Keratinocyte (primary cell): ENCODE measurements around the gene TOM1L2. TPM values are rescaled to one million over a fixed set of nuclear protein-coding genes. Genes with fewer than 3 reads are reported as not detected.

Experiments used
- DNase-seq: peaks from one replicate; pipeline ENCODE4 v3.0.0-alpha.2; 2011; ENCODE audit warnings: low read depth, missing footprints, low spot score
- FAIRE-seq: peaks from 2 replicates; lab custom pipeline; 2011; peaks lifted over from hg19 to GRCh38; lab: Jason Lieb, UNC
- H2AFZ ChIP-seq: 2 replicates; pipeline ENCODE4 v1.6.0; 2012; ENCODE audit warnings: low read length, control low read depth, inconsistent platforms; ENCODE audit not compliant: control insufficient read depth
- H3K27ac ChIP-seq: 2 replicates; pipeline ENCODE4 v1.5.1; 2011; ENCODE audit warnings: low read length; ENCODE audit not compliant: control insufficient read depth, insufficient read depth
- H3K27me3 ChIP-seq: 3 replicates; pipeline ENCODE4 v1.6.0; 2011; ENCODE audit warnings: low read length; ENCODE audit not compliant: control insufficient read depth, insufficient read depth; ENCODE audit errors: extremely low read depth
- H3K36me3 ChIP-seq, 2 experiments: 2 replicates in 1 of 2; 3 replicates in 1 of 2; pipeline ENCODE4 v1.5.1; 2011; ENCODE audit warnings: low read length in 2 of 2, mild to moderate bottlenecking in 1 of 2; ENCODE audit not compliant: control insufficient read depth in 2 of 2, insufficient read depth in 2 of 2; ENCODE audit errors: extremely low read depth in 1 of 2
- H3K4me1 ChIP-seq: 3 replicates; pipeline ENCODE4 v1.5.1; 2011; ENCODE audit warnings: low read length; ENCODE audit not compliant: control insufficient read depth, insufficient read depth; ENCODE audit errors: extremely low read depth
- H3K4me2 ChIP-seq: 3 replicates; pipeline ENCODE4 v1.6.0; 2011; ENCODE audit warnings: low read depth, low read length; ENCODE audit not compliant: control insufficient read depth, insufficient read depth; ENCODE audit errors: extremely low read depth
- H3K4me3 ChIP-seq, 3 experiments: fragments of 200-600 bp in 1 of 3; sonication (generic) in 1 of 3; 2 replicates in 2 of 3; 3 replicates in 1 of 3; pipeline ENCODE4 v1.5.1; 2011 to 2016; ENCODE audit warnings: low read length in 3 of 3, mild to moderate bottlenecking in 3 of 3, control low read depth in 2 of 3, inconsistent platforms in 1 of 3, low read depth in 1 of 3, mixed read lengths in 1 of 3, mixed run types in 1 of 3, moderate library complexity in 1 of 3; ENCODE audit not compliant: control insufficient read depth in 2 of 3, insufficient read depth in 2 of 3; ENCODE audit errors: extremely low read depth in 1 of 3
- H3K79me2 ChIP-seq: 2 replicates; pipeline ENCODE4 v1.6.0; 2012; ENCODE audit warnings: low read length; ENCODE audit not compliant: control insufficient read depth, insufficient read depth
- H3K9ac ChIP-seq: 3 replicates; pipeline ENCODE4 v1.6.0; 2011; ENCODE audit warnings: low read length; ENCODE audit not compliant: control insufficient read depth, insufficient read depth; ENCODE audit errors: extremely low read depth
- H3K9me1 ChIP-seq: 3 replicates; pipeline ENCODE4 v1.6.0; 2011; ENCODE audit warnings: low read length; ENCODE audit not compliant: control insufficient read depth, insufficient read depth; ENCODE audit errors: extremely low read depth
- H3K9me3 ChIP-seq: 2 replicates; pipeline ENCODE4 v1.5.1; 2012; ENCODE audit warnings: low read depth, low read length; ENCODE audit not compliant: control insufficient read depth
- H4K20me1 ChIP-seq: 3 replicates; pipeline ENCODE4 v1.6.0; 2011; ENCODE audit warnings: low read length; ENCODE audit not compliant: control insufficient read depth, insufficient read depth; ENCODE audit errors: extremely low read depth
- CTCF ChIP-seq, 3 experiments: IDR thresholded peaks in 1 of 3; conservative IDR thresholded peaks in 1 of 3; optimal IDR thresholded peaks in 1 of 3; 2 replicates in 2 of 3; 3 replicates in 1 of 3; pipeline versions ENCODE3 to v1.5.1; 2011; ENCODE audit warnings: low read length in 3 of 3, mild to moderate bottlenecking in 3 of 3, moderate library complexity in 2 of 3, control low read depth in 1 of 3, inconsistent platforms in 1 of 3; ENCODE audit not compliant: insufficient read depth in 2 of 3; ENCODE audit errors: extremely low read depth in 1 of 3
- EZH2 ChIP-seq: IDR thresholded peaks from one replicate; pipeline ENCODE4 v1.6.1; 2012; ENCODE audit warnings: inconsistent platforms, mild to moderate bottlenecking, low read length, moderate library complexity
- dilution Hi-C: fragments of 300-500 bp; cut with MboI; formaldehyde crosslinking; loops from one replicate; pipeline ENCODE4 v1.7.0; 2020; ENCODE audit warnings: low sequenced_read_pairs; ENCODE audit not compliant: extremely low pct_ligation_motif_present
- polyA plus RNA-seq, 5 experiments: library from polyadenylated mRNA; depleted of rRNA in 3 of 5; stranded (reverse) in 3 of 5; stranded (forward) in 1 of 5; unstranded in 1 of 5; fragments of >200 nt; gene quantifications; 1 replicate in 1 of 5; 2 replicates in 3 of 5; 3 replicates in 1 of 5; pipeline versions ENCODE4 v1.2.1 to v1.2.3, GENCODE V29; 2011 to 2012; ENCODE audit warnings: missing spikeins in 2 of 5, low read depth in 1 of 5, low replicate concordance in 1 of 5

The TOM1L2 gene
- polyA plus RNA-seq, 1 donor (not counting 4 experiments of a cell fraction or from before 2014, with no cell fraction given), result 36.3 TPM

GRCh38 chr17:17798010-17798556 is 174.1 kb downstream of the TOM1L2 start:
- TF ChIP-seq EZH2 (no peak), CTCF (optimal IDR thresholded peaks at IDR 0.05 in 1 of 3, IDR thresholded peaks at IDR 0.05 in 1 of 3, conservative IDR thresholded peaks at IDR 0.05 in 1 of 3; ENCODE audit: extremely low read depth in 1 of 3, insufficient read depth in 2 of 3, low read length in 3 of 3) (no peak)
- dilution Hi-C loops, result no loop called here

GRCh38 chr17:17797119-17797809 is 174.9 kb downstream of the TOM1L2 start:
- Histone ChIP-seq H3K4me1 (no peaks in the 10 kb centered on the region), H2AFZ (no peak overlapping the region), H3K9me3 (no peaks in the 10 kb centered on the region), H3K27ac (no peak overlapping the region), H3K4me3 (no peak overlapping the region), H3K4me2 (no peak overlapping the region), H3K27me3 (no peaks in the 10 kb centered on the region), H3K79me2 (no peaks in the 10 kb centered on the region), H4K20me1 (no peaks in the 10 kb centered on the region), H3K36me3 (peaks cover 13 to 39% of the 10 kb centered on the region in 2 experiments), H3K9ac (no peak overlapping the region), H3K9me1 (no peaks in the 10 kb centered on the region)
- FAIRE-seq (no peak), DNase-seq (no peak)
- dilution Hi-C loops, result no loop called here
- TF ChIP-seq CTCF (optimal IDR thresholded peaks at IDR 0.05 in 1 of 3, IDR thresholded peaks at IDR 0.05 in 1 of 3, conservative IDR thresholded peaks at IDR 0.05 in 1 of 3; ENCODE audit: extremely low read depth in 1 of 3, insufficient read depth in 2 of 3, low read length in 3 of 3) (no peak), EZH2 (no peak)

More at GRCh38 chr17:17798010-17798556, 174.1 kb downstream of the TOM1L2 start:
- no peak for DNase-seq
- Histone ChIP-seq H3K4me1 (no peaks in the 10 kb centered on the region), H3K9me1 (no peaks in the 10 kb centered on the region), H3K4me2 (no peak overlapping the region), H3K79me2 (no peaks in the 10 kb centered on the region), H3K27ac (no peak overlapping the region), H3K4me3 (no peak overlapping the region), H2AFZ (no peak overlapping the region), H3K9ac (no peak overlapping the region), H3K27me3 (no peaks in the 10 kb centered on the region), H4K20me1 (peaks cover 2% of the 10 kb centered on the region), H3K36me3 (peaks cover 13 to 39% of the 10 kb centered on the region in 2 experiments), H3K9me3 (no peaks in the 10 kb centered on the region)
- no peak for FAIRE-seq
